Measurements from ENCODE around the gene ADGRD1.
"Not testable (repeated sequence)": the region's sequence is repeated elsewhere in the genome, so short reads cannot be mapped to it uniquely, and the experiment has no call there.

ADGRD1 gene

GRCh38 chr12:130953771-130954543 lies at the start of gene ADGRD1:
ADGRD1 (plus strand) TSS chr12:130953907; CDS start chr12:130954466, 559 bp downstream.
- Histone ChIP-seq H3K4me1 (ENCODE audit: insufficient read depth, poor library complexity, severe bottlenecking) (no peaks in the 10 kb centered on the region), H3K9me3 (ENCODE audit: severe bottlenecking) (no peaks in the 10 kb centered on the region), H3K27ac (ENCODE audit: poor library complexity, severe bottlenecking) (no peak within 1 kb of the TSS), H3K27me3 (ENCODE audit: insufficient read depth, poor library complexity, severe bottlenecking) (peaks cover 19% of the 10 kb centered on the region), H3K4me3 (ENCODE audit: severe bottlenecking) (no peak within 1 kb of the TSS), H3K36me3 (ENCODE audit: low read depth) (no peaks in the 10 kb centered on the region)
- no peak for TF ChIP-seq CTCF (IDR thresholded peaks at IDR 0.05; ENCODE audit: poor library complexity, severe bottlenecking)
- ATAC-seq (ENCODE audit: low read depth) (peak; percentile 46; the same call in 2 of the 3 replicates), DNase-seq (ENCODE audit: low spot score) (no peak)

- DNase-seq (ENCODE audit: low spot score): no peak
- ATAC-seq (ENCODE audit: low read depth): no peak
- H3K9me3 ChIP-seq (ENCODE audit: severe bottlenecking): no peaks in the 10 kb centered on the region
- H3K27me3 ChIP-seq (ENCODE audit: insufficient read depth, poor library complexity, severe bottlenecking): peaks cover 3% of the 10 kb centered on the region
- H3K27ac ChIP-seq (ENCODE audit: poor library complexity, severe bottlenecking): no peak overlapping the region
- TF ChIP-seq CTCF (IDR thresholded peaks at IDR 0.05; ENCODE audit: poor library complexity, severe bottlenecking): no peak
- no peaks in the 10 kb centered on the region for H3K4me1 ChIP-seq (ENCODE audit: insufficient read depth, poor library complexity, severe bottlenecking)
- no peaks in the 10 kb centered on the region for H3K36me3 ChIP-seq (ENCODE audit: low read depth)
- no peak overlapping the region for H3K4me3 ChIP-seq (ENCODE audit: severe bottlenecking)
These were observed 49.6 kb upstream of the ADGRD1 start for GRCh38 chr12:130904064-130904463.

GRCh38 chr12:130904936-130905455 lies 48.7 kb upstream of the ADGRD1 start:
- H3K27ac ChIP-seq (ENCODE audit: poor library complexity, severe bottlenecking); DNase-seq (ENCODE audit: low spot score); H3K4me3 ChIP-seq (ENCODE audit: severe bottlenecking); H3K36me3 ChIP-seq (ENCODE audit: low read depth); ATAC-seq (ENCODE audit: low read depth); H3K4me1 ChIP-seq (ENCODE audit: insufficient read depth, poor library complexity, severe bottlenecking); H3K9me3 ChIP-seq (ENCODE audit: severe bottlenecking); H3K27me3 ChIP-seq (ENCODE audit: insufficient read depth, poor library complexity, severe bottlenecking): not testable (repeated sequence)

GRCh38 chr12:130909111-130909510 lies 44.6 kb upstream of the ADGRD1 start:
- Histone ChIP-seq H3K27me3 (ENCODE audit: insufficient read depth, poor library complexity, severe bottlenecking) (peaks cover 9% of the 10 kb centered on the region), H3K9me3 (ENCODE audit: severe bottlenecking) (no peaks in the 10 kb centered on the region), H3K4me1 (ENCODE audit: insufficient read depth, poor library complexity, severe bottlenecking) (no peaks in the 10 kb centered on the region), H3K27ac (ENCODE audit: poor library complexity, severe bottlenecking) (no peak overlapping the region), H3K36me3 (ENCODE audit: low read depth) (no peaks in the 10 kb centered on the region), H3K4me3 (ENCODE audit: severe bottlenecking) (no peak overlapping the region)
- no peak for TF ChIP-seq CTCF (IDR thresholded peaks at IDR 0.05; ENCODE audit: poor library complexity, severe bottlenecking)
- ATAC-seq (ENCODE audit: low read depth) (no peak), DNase-seq (ENCODE audit: low spot score) (no peak)

- TF ChIP-seq CTCF (IDR thresholded peaks at IDR 0.05; ENCODE audit: poor library complexity, severe bottlenecking): no peak
- Histone ChIP-seq H3K4me3 (ENCODE audit: severe bottlenecking) (no peak overlapping the region), H3K36me3 (ENCODE audit: low read depth) (no peaks in the 10 kb centered on the region), H3K27me3 (ENCODE audit: insufficient read depth, poor library complexity, severe bottlenecking) (peaks cover 21% of the 10 kb centered on the region), H3K27ac (ENCODE audit: poor library complexity, severe bottlenecking) (no peak overlapping the region), H3K4me1 (ENCODE audit: insufficient read depth, poor library complexity, severe bottlenecking) (no peaks in the 10 kb centered on the region), H3K9me3 (ENCODE audit: severe bottlenecking) (no peaks in the 10 kb centered on the region)
- no peak for DNase-seq (ENCODE audit: low spot score)
- ATAC-seq (ENCODE audit: low read depth): no peak
These were observed 42.5 kb upstream of the ADGRD1 start for GRCh38 chr12:130911193-130911592.
